Endodermal cell (in vitro differentiated cells): ENCODE results near the gene CFAP20. TPM values are rescaled to one million over a fixed set of nuclear protein-coding genes. Genes with fewer than 3 reads are reported as not detected.

Experiments
- DNase-seq: peaks from one replicate; pipeline ENCODE4 v3.0.0-alpha.2; 2017
- H3K27ac ChIP-seq: 2 replicates; pipeline ENCODE4 v1.5.1; 2013; ENCODE audit warnings: mild to moderate bottlenecking, low read depth, low read length, moderate library complexity
- H3K27me3 ChIP-seq: 2 replicates; pipeline ENCODE4 v1.6.1; 2013; ENCODE audit warnings: mild to moderate bottlenecking, low read length, moderate library complexity; ENCODE audit not compliant: insufficient read depth, control insufficient read depth, poor library complexity, severe bottlenecking
- H3K36me3 ChIP-seq: 2 replicates; pipeline ENCODE4 v1.7.0; 2013; ENCODE audit warnings: mild to moderate bottlenecking, low read length, moderate library complexity; ENCODE audit not compliant: control insufficient read depth, insufficient read depth
- H3K4me1 ChIP-seq: one replicate; pipeline ENCODE4 v1.7.0; 2013; ENCODE audit warnings: low read length; ENCODE audit not compliant: control insufficient read depth, insufficient read depth
- H3K4me3 ChIP-seq: 2 replicates; pipeline ENCODE4 v1.5.1; 2013; ENCODE audit warnings: mild to moderate bottlenecking, low read length, moderate library complexity
- H3K9ac ChIP-seq: 2 replicates; pipeline ENCODE4 v1.6.1; 2013; ENCODE audit warnings: mild to moderate bottlenecking, low read length, moderate library complexity; ENCODE audit not compliant: poor library complexity, severe bottlenecking; ENCODE audit errors: extremely low read depth
- H3K9me3 ChIP-seq: 2 replicates; pipeline ENCODE4 v1.6.1; 2013; ENCODE audit warnings: mild to moderate bottlenecking, low read length, moderate library complexity; ENCODE audit not compliant: control insufficient read depth
- H3K27ac Mint-ChIP-seq: 2 replicates; pipeline ENCODE4 v1.8.0; 2020; ENCODE audit warnings: mixed read lengths
- H3K27me3 Mint-ChIP-seq: 2 replicates; pipeline ENCODE4 v1.8.0; 2021; ENCODE audit warnings: mild to moderate bottlenecking, mixed read lengths; ENCODE audit not compliant: insufficient read depth
- H3K36me3 Mint-ChIP-seq: 2 replicates; pipeline ENCODE4 v1.8.0; 2020; ENCODE audit warnings: low read depth, mixed read lengths
- H3K4me1 Mint-ChIP-seq: 2 replicates; pipeline ENCODE4 v1.8.0; 2020; ENCODE audit warnings: mixed read lengths
- H3K4me3 Mint-ChIP-seq: 2 replicates; pipeline ENCODE4 v1.8.0; 2020; ENCODE audit warnings: mild to moderate bottlenecking, moderate library complexity, mixed read lengths
- H3K9me3 Mint-ChIP-seq: 2 replicates; pipeline ENCODE4 v1.8.0; 2020; ENCODE audit warnings: mild to moderate bottlenecking, mixed read lengths
- WGBS, 2 experiments: methylation state at CpG; one replicate each; pipeline versions ENCODE4 v1.1.5 to v1.1.7; 2013; ENCODE audit warnings: missing lambda C conversion rate in 2 of 2, mixed read lengths in 1 of 2; ENCODE audit not compliant: insufficient coverage in 1 of 2, insufficient read length in 1 of 2; 5-methylcytosine and 5-hydroxymethylcytosine counted together
- long read RNA-seq, 4 experiments: library from polyadenylated mRNA in 2 of 4; library from RNA in 1 of 4; library from capped mRNA in 1 of 4; stranded (forward) in 3 of 4; unstranded in 1 of 4; transcript quantifications; one replicate each; pipeline ENCODE4 v2.0.0, GENCODE V29; 2020 to 2021; ENCODE audit warnings: inconsistent platforms in 1 of 4
- polyA plus RNA-seq, 2 experiments: library from polyadenylated mRNA; stranded (reverse); fragments of 50-300 nt; gene quantifications; one replicate each; pipeline ENCODE4 v1.2.3, GENCODE V29; 2013
- total RNA-seq, 2 donors: library from RNA; stranded (reverse); fragmentation: NEBNext Ultra II Directional in 1 of 2; extraction: Animal tissue kit (Norgen Biotek cat#: 25700) in 1 of 2; gene quantifications; 2 replicates in 1 of 2; 3 replicates in 1 of 2; pipeline ENCODE4 v1.2.1, GENCODE V29; 2021
- TF ChIP-seq, protein P1 (sequence below): fragments of 200-600 bp; sonication (generic); conservative IDR thresholded peaks from 2 replicates; pipeline ENCODE4 v1.5.0; 2021; ENCODE audit warnings: antibody characterized with exemption, mild to moderate bottlenecking

CFAP20 gene
- total RNA-seq, result 10 to 100 TPM; 55.2 to 57.2 TPM
- polyA plus RNA-seq (2013, experiment 1 of 2), result 77.6 TPM
- polyA plus RNA-seq (2013, experiment 2 of 2), result 67.9 TPM
- long read RNA-seq, experiment 1, transcript CFAP20-201 (6 exons, 1,354 nt), result major isoform, 30 of 39 reads
- long read RNA-seq, experiment 1, partial matches to known transcripts, result 6 of 39 reads
- long read RNA-seq, experiment 1, other reads (novel, unspliced or antisense), result 2 of 39 reads
- long read RNA-seq, experiment 2, transcript CFAP20-201 (6 exons, 1,354 nt), result major isoform, 77 of 80 reads
- long read RNA-seq, experiment 2, partial matches to known transcripts, result 2 of 80 reads
- long read RNA-seq, experiment 2, other reads (novel, unspliced or antisense), result 1 of 80 reads
- long read RNA-seq, experiment 3, transcript CFAP20-201 (6 exons, 1,354 nt), result major isoform, 239 of 260 reads
- long read RNA-seq, experiment 3, partial matches to known transcripts, result 0 of 260 reads
- long read RNA-seq, experiment 3, other reads (novel, unspliced or antisense), result 19 of 260 reads
- long read RNA-seq, experiment 4, transcript CFAP20-201 (6 exons, 1,354 nt), result major isoform, 141 of 148 reads
- long read RNA-seq, experiment 4, partial matches to known transcripts, result 0 of 148 reads
- long read RNA-seq, experiment 4, other reads (novel, unspliced or antisense), result 6 of 148 reads

DNA sequence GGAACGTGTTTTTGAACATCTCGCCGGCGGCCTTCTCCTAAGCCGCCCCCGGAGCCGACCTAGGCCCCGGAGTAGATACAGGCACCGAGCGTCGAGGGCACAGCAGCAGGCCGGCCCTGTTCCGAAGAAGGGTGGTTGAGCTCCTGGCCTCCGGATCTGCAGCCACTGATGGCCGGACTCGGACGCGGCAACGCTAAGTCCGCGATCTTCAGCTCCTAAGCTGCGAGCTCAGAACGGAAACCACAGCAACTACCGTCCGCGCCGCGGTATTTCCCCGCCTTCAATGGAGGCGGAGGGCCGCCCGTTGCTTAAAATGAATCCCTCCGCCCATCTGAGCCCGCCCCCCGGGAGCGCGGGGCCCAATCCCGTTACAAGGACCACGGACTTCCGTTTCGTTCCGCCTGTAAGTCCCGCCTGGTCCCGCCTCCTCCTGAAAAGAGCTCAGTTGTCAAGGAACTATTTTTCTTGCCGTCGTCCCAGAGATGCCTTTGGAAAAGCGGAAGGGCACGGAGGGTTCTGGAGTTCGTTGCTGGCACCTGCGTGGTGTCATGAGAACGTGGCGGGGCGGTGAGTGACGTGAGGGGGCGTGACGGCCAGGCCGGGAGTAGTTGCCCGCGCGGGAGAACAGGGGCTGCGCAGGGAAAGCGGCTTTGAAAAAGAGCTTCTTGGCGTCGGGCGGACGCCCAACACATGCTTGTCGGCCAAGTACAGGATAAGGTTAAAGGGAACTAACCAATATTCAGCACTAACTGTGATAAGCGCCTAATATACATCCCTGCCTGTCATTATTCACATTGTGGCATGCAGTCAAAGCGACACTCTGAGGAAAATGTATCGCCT is at the start of gene CFAP20:
CFAP20 (minus strand) TSS at position 285 of the 840 bp plus-strand sequence; CDS start at position 19, 266 bp downstream.
- peaks cover 5% of the 10 kb centered on the region for H3K9me3 Mint-ChIP-seq
- WGBS, 2 experiments, result 2 to 3% methylated on average over 52 to 70 of the region's 70 CpGs
- Histone ChIP-seq H3K9me3 (no peaks in the 10 kb centered on the region), H3K4me1 (peaks cover 9% of the 10 kb centered on the region), H3K9ac (peak within 1 kb of the TSS; percentile 87), H3K27ac (peak within 1 kb of the TSS; percentile 98), H3K27me3 (no peaks in the 10 kb centered on the region), H3K4me3 (peak within 1 kb of the TSS; percentile 99), H3K36me3 (peaks cover 4% of the 10 kb centered on the region)
- H3K4me3 Mint-ChIP-seq, result peak within 1 kb of the TSS; percentile 88
- peaks cover 27% of the 10 kb centered on the region for H3K4me1 Mint-ChIP-seq
- H3K27me3 Mint-ChIP-seq, result no peaks in the 10 kb centered on the region
- peak; percentile 99 for DNase-seq
- TF ChIP-seq, protein P1, sequence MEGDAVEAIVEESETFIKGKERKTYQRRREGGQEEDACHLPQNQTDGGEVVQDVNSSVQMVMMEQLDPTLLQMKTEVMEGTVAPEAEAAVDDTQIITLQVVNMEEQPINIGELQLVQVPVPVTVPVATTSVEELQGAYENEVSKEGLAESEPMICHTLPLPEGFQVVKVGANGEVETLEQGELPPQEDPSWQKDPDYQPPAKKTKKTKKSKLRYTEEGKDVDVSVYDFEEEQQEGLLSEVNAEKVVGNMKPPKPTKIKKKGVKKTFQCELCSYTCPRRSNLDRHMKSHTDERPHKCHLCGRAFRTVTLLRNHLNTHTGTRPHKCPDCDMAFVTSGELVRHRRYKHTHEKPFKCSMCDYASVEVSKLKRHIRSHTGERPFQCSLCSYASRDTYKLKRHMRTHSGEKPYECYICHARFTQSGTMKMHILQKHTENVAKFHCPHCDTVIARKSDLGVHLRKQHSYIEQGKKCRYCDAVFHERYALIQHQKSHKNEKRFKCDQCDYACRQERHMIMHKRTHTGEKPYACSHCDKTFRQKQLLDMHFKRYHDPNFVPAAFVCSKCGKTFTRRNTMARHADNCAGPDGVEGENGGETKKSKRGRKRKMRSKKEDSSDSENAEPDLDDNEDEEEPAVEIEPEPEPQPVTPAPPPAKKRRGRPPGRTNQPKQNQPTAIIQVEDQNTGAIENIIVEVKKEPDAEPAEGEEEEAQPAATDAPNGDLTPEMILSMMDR, result no peak
- no peaks in the 10 kb centered on the region for H3K36me3 Mint-ChIP-seq
- peak within 1 kb of the TSS; percentile 85 for H3K27ac Mint-ChIP-seq

DNA sequence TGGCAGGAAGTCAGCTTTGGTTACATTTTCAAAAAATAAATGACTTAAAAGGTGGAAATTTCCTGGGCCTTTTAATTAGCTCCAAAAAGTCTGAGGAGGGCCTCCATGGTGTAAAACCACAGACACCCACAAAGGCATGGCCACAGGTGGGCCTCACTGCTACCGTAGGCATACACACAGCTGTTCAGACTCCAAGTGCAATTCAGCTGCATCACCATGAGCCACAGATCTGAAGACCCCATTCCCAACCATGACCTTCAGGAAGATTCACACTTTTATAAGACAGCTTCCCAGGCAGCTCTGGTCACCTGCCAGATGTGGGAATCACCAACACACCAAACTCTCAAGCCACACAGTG is 48.2 kb upstream of the CFAP20 start:
- H3K4me3 Mint-ChIP-seq, result no peak overlapping the region
- no peak overlapping the region for H3K4me3 ChIP-seq
- H3K27me3 ChIP-seq, result no peaks in the 10 kb centered on the region
- WGBS, 2 experiments, result 89 to 100% methylated on average over 1 of the region's 1 CpG
- no peaks in the 10 kb centered on the region for H3K4me1 Mint-ChIP-seq
- H3K9me3 Mint-ChIP-seq, result no peaks in the 10 kb centered on the region
- H3K36me3 ChIP-seq, result peaks cover 91% of the 10 kb centered on the region
- H3K36me3 Mint-ChIP-seq, result peaks cover 72% of the 10 kb centered on the region
- H3K27me3 Mint-ChIP-seq, result no peaks in the 10 kb centered on the region
- DNase-seq, result no peak
- no peak overlapping the region for H3K9ac ChIP-seq
- no peaks in the 10 kb centered on the region for H3K9me3 ChIP-seq
- H3K27ac ChIP-seq, result no peak overlapping the region
- H3K27ac Mint-ChIP-seq, result no peak overlapping the region
- TF ChIP-seq, protein P1, result no peak
- H3K4me1 ChIP-seq, result no peaks in the 10 kb centered on the region

DNA sequence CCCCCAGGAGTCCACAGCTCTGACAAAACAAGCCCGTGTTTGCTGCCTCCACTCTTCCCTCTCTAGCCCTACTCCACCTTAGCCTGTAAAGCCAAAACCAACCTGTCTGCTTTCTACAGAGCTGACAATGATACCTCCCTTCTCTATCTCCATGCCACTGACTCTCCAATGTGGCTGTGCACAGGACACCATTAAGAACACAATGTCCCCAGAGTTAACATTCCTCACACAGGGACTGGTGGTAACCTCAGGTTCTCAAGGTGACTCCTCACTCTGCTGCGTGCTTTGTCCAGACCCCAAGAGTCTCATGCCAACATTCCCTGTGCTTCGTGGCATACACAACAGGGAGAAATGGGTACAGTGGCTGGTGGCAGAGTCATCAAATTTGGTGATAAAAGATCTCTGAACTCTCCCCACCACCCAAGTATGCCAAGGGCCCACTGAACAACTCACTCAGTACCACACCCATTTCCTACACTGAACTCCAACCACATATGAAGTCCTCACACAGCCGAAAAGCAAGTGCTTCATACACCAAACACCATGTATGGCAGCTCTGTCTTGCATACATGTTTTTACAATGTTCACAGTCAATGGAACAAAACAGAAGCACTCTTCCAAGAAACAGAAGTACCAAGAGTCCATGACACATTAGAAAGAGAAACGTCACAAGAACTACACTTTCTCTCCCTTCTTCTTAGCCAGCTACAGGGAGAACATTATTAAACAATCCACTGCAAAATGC is 47.6 kb upstream of the CFAP20 start:
- no peaks in the 10 kb centered on the region for H3K27me3 ChIP-seq
- H3K9me3 Mint-ChIP-seq, result no peaks in the 10 kb centered on the region
- no peak overlapping the region for H3K9ac ChIP-seq
- no peak overlapping the region for H3K4me3 Mint-ChIP-seq
- peaks cover 92% of the 10 kb centered on the region for H3K36me3 ChIP-seq
- H3K27ac Mint-ChIP-seq, result no peak overlapping the region
- TF ChIP-seq, protein P1, result no peak
- peaks cover 72% of the 10 kb centered on the region for H3K36me3 Mint-ChIP-seq
- no peak overlapping the region for H3K4me3 ChIP-seq
- no peaks in the 10 kb centered on the region for H3K4me1 Mint-ChIP-seq
- no peaks in the 10 kb centered on the region for H3K27me3 Mint-ChIP-seq
- H3K27ac ChIP-seq, result no peak overlapping the region
- no peak for DNase-seq
- no peaks in the 10 kb centered on the region for H3K4me1 ChIP-seq
- no peaks in the 10 kb centered on the region for H3K9me3 ChIP-seq
- 98 to 100% methylated on average over 3 to 5 of the region's 5 CpGs for WGBS, 2 experiments
